PFSK-1 (cell line): Measurements from ENCODE around the gene ZNF608.

ENCODE experiments used
- POLR2AphosphoS5 ChIP-seq: IDR thresholded peaks from 2 replicates; pipeline ENCODE4 v1.6.1; 2012; ENCODE audit warnings: low read depth, mild to moderate bottlenecking, control low read depth, low read length, moderate library complexity
- REST ChIP-seq, 2 experiments: IDR thresholded peaks; 2 replicates each; pipeline versions ENCODE4 v1.6.1 to v1.8.0; 2011 to 2012; ENCODE audit warnings: low read depth in 2 of 2, low read length in 2 of 2, control low read depth in 1 of 2, inconsistent platforms in 1 of 2, mild to moderate bottlenecking in 1 of 2, moderate library complexity in 1 of 2; ENCODE audit not compliant: insufficient read depth in 1 of 2
- TAF1 ChIP-seq: IDR thresholded peaks from 2 replicates; pipeline ENCODE4 v1.6.1; 2012; ENCODE audit warnings: low read length, control low read depth, borderline replicate concordance; ENCODE audit not compliant: insufficient read depth

- TF ChIP-seq REST (IDR thresholded peaks at IDR 0.05; ENCODE audit: insufficient read depth in 1 of 2, low read depth in 2 of 2, low read length in 2 of 2), result no peak
- no peak for TF ChIP-seq POLR2AphosphoS5
- TF ChIP-seq TAF1, result no peak
Measured at GRCh38 chr5:124760608-124761007, 14.2 kb upstream of the ZNF608 start.
